Astrocyte of the cerebellum (primary cell): ENCODE results near the gene NT5C3B.
"Not testable (repeated sequence)": the region's sequence is repeated elsewhere in the genome, so short reads cannot be mapped to it uniquely, and the experiment has no call there.

Experiments
- DNase-seq: peaks from one replicate; pipeline ENCODE4 v3.0.0-alpha.2; 2011; ENCODE audit warnings: low read depth
- H3K4me3 ChIP-seq: 2 replicates; pipeline ENCODE4 v1.5.1; 2011; ENCODE audit warnings: mild to moderate bottlenecking, low read depth, low read length, moderate library complexity
- in situ Hi-C: cut with HindIII; loops from 2 replicates; pipeline ENCODE4 v1.10.0; 2017; ENCODE audit warnings: low sequenced_read_pairs
- TF ChIP-seq, protein P1 (sequence below): IDR thresholded peaks from 2 replicates; pipeline ENCODE4 v1.5.1; 2012; ENCODE audit warnings: low read length, low read depth, moderate library complexity, mild to moderate bottlenecking; ENCODE audit errors: missing control alignments

The NT5C3B gene

DNA sequence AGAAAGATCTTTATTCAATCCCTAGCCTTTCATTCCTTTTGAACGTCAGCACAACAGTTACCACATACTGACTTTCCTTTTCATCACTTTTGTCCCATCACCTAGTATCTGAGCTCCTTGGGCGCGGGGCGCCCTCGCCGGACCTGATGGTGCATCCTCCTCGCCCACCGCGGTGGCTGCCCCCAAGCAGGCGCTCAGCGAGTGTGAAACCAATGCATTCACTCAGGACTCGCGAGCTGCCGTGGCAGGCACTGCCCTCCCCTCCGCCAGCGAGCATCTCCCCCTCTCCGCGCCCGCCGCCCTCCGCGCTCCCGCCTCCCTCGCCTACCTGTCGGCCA, 28.4 kb upstream of the NT5C3B start:
- TF ChIP-seq, protein P1, sequence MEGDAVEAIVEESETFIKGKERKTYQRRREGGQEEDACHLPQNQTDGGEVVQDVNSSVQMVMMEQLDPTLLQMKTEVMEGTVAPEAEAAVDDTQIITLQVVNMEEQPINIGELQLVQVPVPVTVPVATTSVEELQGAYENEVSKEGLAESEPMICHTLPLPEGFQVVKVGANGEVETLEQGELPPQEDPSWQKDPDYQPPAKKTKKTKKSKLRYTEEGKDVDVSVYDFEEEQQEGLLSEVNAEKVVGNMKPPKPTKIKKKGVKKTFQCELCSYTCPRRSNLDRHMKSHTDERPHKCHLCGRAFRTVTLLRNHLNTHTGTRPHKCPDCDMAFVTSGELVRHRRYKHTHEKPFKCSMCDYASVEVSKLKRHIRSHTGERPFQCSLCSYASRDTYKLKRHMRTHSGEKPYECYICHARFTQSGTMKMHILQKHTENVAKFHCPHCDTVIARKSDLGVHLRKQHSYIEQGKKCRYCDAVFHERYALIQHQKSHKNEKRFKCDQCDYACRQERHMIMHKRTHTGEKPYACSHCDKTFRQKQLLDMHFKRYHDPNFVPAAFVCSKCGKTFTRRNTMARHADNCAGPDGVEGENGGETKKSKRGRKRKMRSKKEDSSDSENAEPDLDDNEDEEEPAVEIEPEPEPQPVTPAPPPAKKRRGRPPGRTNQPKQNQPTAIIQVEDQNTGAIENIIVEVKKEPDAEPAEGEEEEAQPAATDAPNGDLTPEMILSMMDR, result no peak
- no peak for DNase-seq
- peak overlapping the region; percentile 90 for H3K4me3 ChIP-seq
- in situ Hi-C loops, result no loop called here

DNA sequence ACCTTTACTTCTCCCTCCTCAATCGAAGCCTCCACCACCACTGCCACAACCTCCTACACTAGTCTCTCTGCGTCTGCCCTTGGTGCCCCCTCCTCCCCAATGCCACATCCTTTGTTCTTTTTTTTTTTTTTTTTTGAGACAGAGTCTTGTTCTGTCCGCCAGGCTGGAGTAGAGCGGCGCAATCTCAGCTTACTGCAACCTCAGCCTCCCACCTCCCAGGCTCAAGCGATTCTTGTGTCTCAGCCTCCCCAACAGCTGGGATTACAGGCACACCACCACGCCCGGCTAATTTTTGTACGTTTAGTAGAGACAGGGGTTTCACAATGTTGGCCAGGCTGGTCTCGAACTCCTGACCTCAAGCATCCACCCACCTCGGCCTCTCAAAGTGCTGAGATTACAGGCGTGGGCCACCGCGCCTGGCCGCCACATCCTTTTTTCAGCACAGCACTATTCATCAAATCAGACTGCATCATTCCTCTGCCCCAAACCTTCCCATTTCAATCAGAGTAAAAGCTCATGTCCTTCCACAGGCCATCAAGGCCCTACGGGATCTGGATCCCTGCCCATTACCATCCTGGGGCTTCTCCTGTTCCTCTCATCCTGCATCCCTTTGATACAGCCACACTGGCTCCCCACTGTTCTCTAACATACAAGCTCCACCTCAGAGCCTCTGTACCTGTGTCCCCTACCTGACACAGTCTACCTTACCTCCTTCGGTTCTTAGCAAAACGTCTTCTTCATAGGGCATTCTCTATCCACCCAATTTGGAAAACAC, 27.2 kb upstream of the NT5C3B start:
- peak overlapping the region; percentile 90 for H3K4me3 ChIP-seq
- TF ChIP-seq, protein P1, result no peak
- in situ Hi-C loops, result no loop called here
- DNase-seq, result no peak

DNA sequence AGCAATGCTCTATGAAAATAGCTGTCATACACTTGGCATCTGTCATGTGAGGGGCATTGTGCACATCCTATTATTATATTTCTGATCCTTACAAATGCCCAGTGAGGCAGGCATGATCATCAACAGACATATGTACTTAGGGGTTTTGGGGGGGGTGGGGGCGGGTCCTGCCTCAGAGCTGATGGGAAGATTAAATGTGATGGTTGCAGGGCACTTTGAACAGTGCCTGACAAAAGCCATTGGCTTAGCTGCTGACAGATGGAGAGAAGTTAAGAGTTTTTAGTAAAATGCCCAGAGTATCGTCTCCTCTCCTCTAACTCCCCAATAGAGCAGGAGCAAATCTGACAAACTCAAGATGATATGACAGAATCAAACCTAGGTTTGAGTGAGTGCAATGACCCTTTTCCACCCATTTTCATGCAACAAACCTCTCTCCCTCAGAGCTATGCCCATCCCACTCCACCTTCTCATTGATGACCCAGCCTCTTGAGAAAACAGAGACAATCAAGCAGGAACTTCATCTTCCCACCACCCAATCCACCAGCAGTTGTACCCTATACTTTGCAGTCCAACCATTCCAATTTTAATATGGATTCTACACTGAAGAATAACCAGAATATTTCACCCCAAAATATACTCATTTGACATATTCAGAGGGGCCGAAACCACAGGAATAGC, 24.4 kb upstream of the NT5C3B start:
- in situ Hi-C loops, result no loop called here
- no peak overlapping the region for H3K4me3 ChIP-seq
- TF ChIP-seq, protein P1, result no peak
- DNase-seq, result no peak

DNA sequence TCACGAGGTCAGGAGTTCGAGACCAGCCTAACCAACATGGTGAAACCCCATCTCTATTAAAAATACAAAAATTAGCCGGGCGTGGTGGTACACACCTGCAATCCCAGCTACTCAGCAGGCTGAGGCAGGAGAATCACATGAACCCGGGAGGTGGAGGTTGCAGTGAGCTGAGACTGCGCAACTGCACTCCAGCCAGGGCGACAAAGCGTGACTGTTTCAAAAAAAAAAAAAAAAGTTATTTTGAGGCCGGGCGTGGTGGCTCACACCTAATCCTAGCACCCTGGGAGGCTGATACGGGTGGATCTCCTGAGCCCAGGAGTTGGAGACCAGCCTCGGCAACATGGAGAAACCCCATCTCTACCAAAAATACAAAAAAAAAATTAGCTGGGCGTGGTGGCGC, 15.3 kb upstream of the NT5C3B start:
- DNase-seq, H3K4me3 ChIP-seq, in situ Hi-C loops: not testable (repeated sequence)

DNA sequence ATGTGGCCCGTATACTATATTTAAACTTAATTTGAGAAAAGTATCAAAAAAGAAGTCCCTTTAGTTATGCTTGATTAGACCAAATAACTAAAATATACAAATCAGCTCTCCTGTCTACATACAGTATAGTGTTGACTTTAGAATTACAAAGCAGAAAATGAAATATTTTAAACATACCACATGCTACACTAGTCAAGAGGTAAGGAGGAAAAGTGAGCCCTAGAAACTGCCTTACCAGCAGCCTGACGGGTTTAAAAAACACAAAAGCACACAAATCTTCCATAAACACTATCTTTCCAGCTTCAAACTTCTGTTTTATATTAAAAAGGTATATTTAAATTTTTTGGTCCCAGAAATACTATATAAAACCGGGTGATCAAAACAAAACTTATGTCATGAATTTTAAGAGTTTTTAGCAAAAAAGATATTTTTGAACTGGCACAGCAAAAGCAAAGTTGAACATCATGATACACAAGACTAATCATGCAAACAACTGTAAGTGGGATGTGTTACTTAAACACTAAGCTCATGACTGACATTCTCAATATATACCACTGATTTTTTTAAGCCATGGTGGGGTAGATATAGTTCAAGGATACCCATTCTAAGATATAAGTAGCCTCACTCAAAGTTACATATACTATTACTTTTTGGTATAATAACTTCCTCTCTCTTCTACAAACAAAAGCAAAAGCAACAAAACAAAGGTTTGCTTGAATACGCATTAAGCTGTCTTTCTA, 13.4 kb upstream of the NT5C3B start:
- TF ChIP-seq, protein P1, result no peak
- in situ Hi-C loops, result no loop called here
- DNase-seq, result no peak
- no peak overlapping the region for H3K4me3 ChIP-seq

DNA sequence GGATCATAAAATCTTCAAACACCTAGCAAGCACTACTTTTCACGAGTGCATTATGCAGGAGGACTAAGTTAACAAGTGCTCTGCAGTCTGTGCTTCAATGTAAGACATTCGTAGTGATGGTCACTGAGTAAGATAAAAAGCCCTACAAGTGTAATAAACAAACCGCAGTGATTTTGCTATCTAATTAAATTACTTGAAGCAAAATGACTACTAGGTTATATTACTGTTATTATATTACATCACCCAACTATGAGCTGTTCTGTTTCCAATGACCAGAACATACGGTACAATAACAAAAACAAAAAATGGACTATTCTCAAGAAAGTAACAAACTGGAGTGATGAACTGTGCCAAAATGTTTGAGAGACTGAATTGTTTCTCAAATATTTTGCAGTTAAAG, 12.8 kb upstream of the NT5C3B start:
- in situ Hi-C loops, result no loop called here
- no peak for DNase-seq
- TF ChIP-seq, protein P1, result no peak
- no peak overlapping the region for H3K4me3 ChIP-seq

DNA sequence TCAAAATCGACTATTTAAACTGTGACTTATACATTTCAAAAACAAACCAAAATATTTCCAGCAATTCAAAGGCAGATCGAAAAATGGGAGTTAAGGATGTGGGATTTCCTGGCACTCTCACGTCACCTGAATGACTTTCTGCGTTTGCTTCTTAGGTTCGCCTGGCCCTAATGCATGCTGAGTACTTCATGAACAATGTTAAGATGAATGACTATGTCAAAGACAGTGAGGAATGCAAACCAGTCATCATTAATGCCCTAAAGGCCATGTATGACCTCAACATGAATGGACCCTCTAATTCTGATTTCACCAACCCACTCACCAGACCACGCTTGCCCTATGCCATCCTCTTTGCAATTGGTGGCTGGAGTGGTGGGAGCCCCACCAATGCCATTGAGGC, 8.9 kb upstream of the NT5C3B start:
- in situ Hi-C loops, result no loop called here
- DNase-seq, result no peak
- H3K4me3 ChIP-seq, result no peak overlapping the region
- TF ChIP-seq, protein P1, result no peak

DNA sequence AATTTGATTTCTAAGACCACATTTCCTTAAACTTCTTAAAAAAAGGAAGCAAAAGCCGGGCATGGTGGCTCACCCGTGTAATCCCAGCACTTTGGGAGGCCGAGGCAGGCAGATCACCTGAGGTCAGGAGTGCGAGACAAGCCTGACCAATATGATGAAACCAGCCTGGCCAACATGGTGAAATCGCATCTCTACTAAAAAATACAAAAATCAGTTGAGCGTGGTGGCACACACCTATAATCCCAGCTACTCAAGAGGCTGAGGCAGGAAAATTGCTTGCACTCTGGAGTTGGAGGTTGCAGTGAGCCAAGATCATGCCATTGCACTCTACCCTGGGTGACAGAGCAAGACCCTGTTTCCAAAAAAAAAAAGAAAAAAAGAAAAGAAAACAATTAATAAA, 4.7 kb upstream of the NT5C3B start:
- in situ Hi-C loops, H3K4me3 ChIP-seq, DNase-seq: not testable (repeated sequence)

DNA sequence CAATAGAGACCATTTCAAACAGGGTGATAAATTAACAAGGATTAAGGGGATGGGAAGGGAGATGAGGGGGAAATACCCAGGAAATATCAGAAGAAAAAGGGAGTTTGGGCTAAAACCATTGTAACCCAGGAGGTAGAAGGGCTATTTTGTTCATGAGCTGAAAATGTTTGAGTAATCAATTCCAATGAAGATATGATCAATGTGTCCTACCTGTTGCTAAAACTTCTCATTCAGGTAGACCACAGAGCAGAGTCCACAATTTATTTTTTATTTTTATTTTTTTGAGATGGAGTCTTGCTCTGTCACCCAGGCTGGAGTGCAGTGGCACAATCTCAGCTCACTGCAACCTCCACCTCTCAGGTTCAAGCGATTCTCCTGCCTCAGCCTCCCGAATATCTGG, 3.4 kb upstream of the NT5C3B start:
- H3K4me3 ChIP-seq, DNase-seq, in situ Hi-C loops: not testable (repeated sequence)
